Activated effector memory CD4-positive, alpha-beta T cell treated with Interleukin-2 at 50 U/mL for 16 hours (primary cell): Measurements from ENCODE around the gene GLRX3.

Experiments used
- DNase-seq: peaks from one replicate; pipeline ENCODE4 v3.0.0-alpha.2; 2020

The GLRX3 gene

DNA sequence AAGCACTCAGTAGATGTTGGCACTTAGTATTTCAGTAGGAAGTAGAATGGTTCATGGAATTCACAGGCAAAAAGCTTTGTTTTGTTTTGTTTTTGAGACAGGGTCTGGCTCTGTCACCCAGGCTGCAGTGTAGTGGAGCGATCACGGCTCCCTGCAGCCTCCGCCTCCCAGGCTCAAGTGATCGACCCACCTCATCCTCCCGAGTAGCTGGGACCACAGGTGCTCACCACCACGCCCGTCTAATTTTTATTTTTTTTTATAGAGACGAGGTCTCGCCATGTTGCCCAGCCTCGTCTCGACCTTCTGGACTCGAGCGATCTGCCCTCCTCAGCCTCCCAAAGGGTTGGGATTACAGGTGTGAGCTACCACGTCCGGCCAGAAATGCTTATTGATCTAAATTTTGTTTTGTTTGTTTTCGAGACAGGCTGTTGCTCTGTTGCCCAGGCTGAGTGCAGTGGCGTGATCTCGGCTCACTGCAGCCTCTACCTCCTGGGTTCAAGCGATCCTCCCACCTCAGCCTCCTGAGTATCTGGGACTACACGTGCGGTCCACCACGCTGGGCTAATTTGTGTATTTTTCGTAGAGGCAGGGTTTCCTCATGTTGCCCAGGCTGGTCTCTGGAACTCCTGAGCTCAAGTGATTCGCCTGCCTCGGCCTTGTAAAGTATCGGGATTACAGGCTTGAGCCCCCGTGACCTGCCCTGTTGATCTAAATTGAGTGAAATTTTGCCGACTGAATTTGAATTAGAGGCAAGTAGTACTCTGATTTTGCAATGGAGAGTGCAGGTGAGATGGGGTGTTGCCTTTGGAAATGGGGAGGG is 1.7 kb downstream of the GLRX3 start:
- no peak for DNase-seq

DNA sequence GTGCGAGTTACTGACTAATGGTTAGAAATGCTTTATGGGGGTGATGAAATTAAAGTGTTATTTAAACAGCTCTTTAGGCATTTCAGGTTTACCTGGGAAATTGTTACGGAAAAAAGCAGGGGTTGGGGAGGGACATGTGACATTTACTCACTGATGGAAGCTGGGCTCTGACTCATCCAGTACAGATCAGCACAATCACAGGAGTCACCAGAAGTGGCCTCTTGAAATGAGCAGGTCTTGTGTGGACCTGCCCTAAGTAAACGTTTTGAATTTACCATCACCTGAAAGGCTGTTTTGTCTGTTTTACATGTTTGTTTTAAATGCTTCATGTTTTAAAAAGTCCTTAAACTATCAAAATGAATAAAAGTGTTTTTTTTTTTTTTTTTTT is 2.3 kb downstream of the GLRX3 start:
- no peak for DNase-seq

- no peak for DNase-seq
Observed at GRCh38 chr10:130140425-130140824, 4.2 kb downstream of the GLRX3 start.

DNA sequence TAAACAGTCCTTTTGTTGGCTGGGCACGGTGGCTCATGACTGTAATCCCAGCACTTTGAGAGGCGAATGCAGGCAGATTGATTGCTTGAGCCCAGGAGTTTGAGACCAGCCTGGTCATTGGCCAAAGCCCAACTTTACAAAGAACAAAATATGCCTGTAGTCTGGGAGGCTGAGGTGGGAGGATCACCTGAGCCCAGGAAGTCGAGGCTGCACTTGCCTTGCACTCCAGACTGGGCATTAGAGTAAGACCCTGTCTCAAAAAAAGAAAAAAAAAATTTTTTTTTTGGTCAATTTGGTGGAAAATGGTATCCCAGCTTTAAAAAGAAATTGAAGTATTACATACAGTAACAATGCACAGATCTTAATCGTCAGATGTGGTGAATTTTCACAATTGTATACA is 4.8 kb downstream of the GLRX3 start:
- no peak for DNase-seq

- DNase-seq = no peak
Observed at GRCh38 chr10:130141460-130141859, 5.3 kb downstream of the GLRX3 start.

DNA sequence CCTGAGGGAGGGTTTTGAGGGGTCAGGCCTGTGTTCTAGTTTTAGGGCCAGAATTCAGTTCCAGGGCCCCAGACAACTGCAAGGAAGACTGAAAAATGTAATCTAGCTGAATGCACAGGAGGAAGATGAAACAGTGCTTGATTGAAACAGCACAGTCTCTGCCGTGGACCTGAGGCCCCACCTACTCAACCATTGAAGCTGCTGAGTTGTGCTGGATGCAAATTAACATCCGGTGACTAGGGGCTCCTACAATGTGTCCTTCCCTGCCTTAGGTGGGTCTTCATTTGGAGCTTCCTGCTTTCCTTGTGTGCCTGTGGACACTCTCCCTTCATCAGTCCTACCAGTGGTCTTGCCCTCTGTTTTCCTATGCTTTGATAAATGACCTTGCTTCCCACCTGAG is 5.7 kb downstream of the GLRX3 start:
- no peak for DNase-seq

GRCh38 chr10:130146042-130146441 is 9.9 kb downstream of the GLRX3 start:
- no peak for DNase-seq

DNA sequence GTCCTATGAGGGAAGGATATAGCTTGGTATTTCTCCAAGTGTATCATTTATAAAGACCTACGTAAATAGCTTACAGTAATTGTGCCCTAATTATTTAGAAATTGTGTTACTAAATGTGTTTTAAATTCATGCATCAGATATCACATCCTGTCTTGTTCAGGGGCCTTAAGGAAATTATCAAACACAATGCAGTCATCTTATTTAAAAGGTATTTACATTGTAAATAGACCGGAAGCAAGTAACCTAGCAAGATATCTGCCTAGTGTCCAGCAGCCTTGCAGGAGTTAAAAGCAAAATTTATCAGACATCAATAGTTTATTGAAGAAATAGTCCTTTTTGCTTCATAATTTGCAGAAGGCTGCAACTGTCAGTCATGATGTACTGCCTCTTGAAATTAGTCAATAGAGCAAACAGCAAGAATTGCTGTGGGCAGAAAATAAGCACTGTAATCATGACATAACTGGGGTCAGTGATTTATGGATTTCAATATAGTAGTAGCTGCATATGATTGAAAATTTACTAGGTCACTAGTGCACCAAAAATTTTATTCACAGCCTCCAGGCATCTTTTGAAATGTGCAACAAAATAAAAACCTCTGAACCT is 23.1 kb downstream of the GLRX3 start:
- no peak for DNase-seq

DNA sequence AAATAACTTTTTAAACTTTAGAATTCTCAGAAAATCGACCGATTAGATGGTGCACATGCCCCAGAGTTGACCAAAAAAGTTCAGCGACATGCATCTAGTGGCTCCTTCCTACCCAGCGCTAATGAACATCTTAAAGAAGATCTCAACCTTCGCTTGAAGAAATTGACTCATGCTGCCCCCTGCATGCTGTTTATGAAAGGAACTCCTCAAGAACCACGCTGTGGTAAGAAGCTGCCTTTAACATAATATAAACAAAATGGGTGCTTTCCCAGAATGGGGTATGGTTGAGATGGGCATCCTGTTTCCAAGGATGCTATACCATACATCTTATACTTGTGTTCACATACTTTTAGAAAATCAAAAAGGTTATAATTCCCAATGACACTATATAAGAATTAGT is 24.6 kb downstream of the GLRX3 start:
- DNase-seq = no peak

DNA sequence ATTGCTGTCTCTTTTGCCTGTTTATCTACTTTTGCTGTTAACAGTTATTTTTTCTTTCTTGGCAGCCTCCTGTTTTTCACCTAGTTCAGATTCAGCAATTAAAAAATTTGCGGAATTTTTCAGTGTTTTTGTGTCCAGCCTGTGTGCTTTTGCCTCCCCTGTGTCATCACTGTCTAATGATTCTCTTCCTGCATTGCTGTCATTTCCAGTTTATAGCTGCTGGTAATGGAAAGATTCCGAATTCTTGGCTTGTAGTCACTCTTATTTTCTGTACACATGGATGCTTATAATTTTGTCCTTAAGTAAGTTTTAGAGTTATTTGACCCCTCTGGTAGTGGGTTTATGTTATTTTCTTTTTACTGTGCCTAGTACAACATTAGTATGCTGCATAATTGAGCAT is 25.1 kb downstream of the GLRX3 start:
- no peak for DNase-seq

DNA sequence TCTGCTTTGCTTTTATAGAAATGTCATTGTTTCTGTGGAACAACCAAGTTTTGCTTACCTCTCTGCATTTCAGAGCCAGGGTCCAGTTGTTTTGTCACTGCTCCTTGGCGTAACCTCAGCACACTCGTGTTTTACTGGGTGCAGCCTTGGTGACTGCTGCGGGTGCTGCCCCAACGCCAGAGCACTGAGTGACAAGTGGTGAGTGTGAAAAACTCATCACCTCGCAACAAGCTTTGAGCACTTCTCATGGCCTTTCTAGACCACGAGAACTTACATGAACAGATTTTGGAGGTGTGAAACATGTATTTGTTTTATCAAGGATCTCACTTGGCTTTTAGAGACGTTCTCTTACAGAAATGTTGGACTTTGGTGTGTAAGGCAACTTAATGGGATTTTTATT is 31.0 kb downstream of the GLRX3 start:
- no peak for DNase-seq

DNA sequence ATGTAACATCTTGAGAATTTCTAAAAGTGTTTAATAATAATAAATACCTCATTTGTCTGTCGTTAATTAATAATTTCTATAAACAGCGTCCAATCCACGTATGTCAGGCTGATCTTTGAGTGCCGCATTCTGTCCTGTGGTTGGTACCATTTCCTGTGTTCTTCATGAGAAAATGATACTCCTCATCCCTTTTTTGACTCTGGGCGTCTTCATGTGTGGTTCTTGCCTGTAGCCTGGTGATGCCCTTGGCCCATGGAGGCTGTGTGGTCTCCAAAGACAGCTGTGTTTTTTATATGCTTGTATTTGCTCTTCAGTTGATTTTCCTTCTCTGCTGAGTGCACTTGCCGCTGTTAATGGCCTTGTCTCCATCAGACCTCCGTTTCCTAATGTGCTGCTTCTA is 31.5 kb downstream of the GLRX3 start:
- no peak for DNase-seq

- no peak for DNase-seq
Observed at GRCh38 chr10:130169136-130169859, 33.1 kb downstream of the GLRX3 start.

DNA sequence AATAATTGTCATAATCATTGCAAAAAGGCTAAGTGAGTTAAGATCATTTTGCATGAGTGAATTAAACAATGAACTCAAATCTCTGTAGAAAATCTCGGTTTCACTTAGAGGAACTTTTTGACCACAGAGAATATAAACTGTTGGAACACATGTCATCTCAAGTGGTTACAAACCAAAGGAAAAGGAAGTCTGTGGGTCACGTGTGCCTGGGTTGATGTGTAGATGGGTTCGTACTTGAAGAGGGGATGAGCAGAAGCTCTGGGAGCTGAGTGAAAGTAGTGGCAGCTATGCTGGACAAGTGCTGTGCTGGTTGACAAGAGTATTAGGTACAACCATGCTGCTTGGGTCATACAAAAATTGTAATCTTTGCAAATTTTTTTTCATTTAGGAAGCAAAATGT is 35.0 kb downstream of the GLRX3 start:
- no peak for DNase-seq

DNA sequence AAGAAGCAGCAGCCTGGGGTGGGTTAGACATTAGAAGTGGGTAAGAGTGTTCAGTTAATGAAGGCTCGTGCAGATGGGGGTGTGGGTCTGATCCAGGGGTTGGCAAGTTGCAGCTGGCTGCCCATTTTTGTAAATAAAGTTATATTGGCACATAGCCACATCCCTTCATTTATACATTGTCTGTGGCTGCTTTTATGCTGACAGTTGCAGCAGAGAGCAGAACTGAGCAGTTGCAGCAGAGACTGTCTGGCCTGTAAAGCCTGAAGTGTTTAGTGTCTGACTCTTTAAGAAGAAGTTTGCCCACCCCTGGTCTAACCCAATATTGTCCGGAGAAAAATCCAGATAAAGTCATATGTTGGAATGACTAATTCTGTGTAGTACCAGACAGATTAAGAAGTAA is 38.1 kb downstream of the GLRX3 start:
- no peak for DNase-seq

- no peak for DNase-seq
Observed at GRCh38 chr10:130175074-130175473, 38.9 kb downstream of the GLRX3 start.

DNA sequence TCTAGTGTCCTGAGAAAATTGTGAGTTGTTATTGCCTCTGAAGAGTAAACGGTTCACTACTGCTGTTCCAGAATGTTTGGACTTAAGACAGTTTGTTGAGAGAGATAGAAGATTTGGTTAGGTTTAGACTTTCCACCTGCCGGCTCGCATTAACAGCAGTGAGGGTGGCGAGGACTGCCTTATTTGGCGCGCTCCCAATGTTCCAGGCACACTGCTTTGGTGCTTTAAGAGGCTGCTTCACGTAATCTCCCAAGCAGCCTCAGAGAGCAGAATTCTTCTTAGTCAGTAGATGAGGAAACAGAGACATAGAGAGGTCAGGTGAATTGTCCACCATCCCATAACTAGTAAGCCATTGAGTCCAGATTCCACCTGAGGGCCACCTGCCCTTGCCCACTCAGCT is 41.1 kb downstream of the GLRX3 start:
- DNase-seq = no peak

GRCh38 chr10:130179640-130180039 is 43.4 kb downstream of the GLRX3 start:
- no peak for DNase-seq

DNA sequence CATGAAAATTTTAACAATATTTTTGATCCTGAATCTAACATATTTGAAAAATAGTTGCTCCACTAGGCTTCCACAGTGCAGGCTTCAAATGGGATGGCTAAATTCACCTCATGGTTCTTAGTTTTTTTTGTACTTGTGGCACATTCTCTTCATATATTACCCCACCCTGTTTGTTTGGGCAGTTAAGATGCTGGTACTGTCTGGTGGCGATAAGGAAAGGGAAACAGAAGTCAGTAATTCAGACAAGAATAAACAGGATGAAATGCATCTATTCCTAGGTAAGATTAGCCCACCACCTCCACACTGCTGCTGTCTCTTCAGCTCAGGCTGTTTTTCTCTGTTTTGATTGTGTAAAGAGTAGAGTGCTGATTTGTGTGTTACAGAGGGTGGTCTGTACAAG is 44.2 kb downstream of the GLRX3 start:
- no peak for DNase-seq

DNA sequence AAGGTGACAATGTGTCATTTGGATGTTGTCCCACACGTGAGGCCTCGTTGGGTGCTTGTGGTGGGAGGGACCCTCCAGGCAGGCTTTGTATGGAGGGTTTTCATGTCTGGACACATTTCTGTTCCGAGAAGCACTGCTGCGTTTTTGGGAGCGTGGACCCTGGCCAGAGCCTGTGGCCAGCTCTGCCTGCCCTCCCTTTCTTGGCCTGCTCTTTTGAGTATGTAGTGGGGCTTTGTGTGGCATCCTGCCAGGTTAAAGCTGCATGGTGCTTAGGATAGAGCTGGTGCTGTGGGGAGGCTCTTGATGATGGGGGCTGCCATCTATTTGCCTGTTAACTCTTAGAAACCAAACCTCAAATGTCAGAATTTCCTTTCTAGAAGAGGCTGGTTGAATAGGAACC is 45.7 kb downstream of the GLRX3 start:
- no peak for DNase-seq

GRCh38 chr10:130185591-130185990 is 49.4 kb downstream of the GLRX3 start:
- no peak for DNase-seq

- no peak for DNase-seq
Observed at GRCh38 chr10:130188195-130189175, 52.3 kb downstream of the GLRX3 start.

GRCh38 chr10:130189608-130190054 is 53.4 kb downstream of the GLRX3 start:
- no peak for DNase-seq
